Progenitor cell of endocrine pancreas (in vitro differentiated cells): ENCODE data around the gene CLSTN3. TPM values are rescaled to one million over a fixed set of nuclear protein-coding genes. Genes with fewer than 3 reads are reported as not detected.

ENCODE experiments used
- DNase-seq: peaks from one replicate; pipeline ENCODE4 v3.0.0; 2021; ENCODE audit warnings: low spot score; ENCODE audit not compliant: unreplicated experiment
- H3K27ac Mint-ChIP-seq: 2 replicates; pipeline ENCODE4 v1.8.0; 2021; ENCODE audit warnings: mild to moderate bottlenecking, moderate library complexity, mixed read lengths
- H3K27me3 Mint-ChIP-seq: 2 replicates; pipeline ENCODE4 v1.8.0; 2021; ENCODE audit warnings: mixed read lengths
- H3K36me3 Mint-ChIP-seq: 2 replicates; pipeline ENCODE4 v1.8.0; 2022; ENCODE audit warnings: mixed read lengths; ENCODE audit not compliant: insufficient read depth
- H3K4me1 Mint-ChIP-seq: 2 replicates; pipeline ENCODE4 v1.8.0; 2021; ENCODE audit warnings: low read depth, mixed read lengths
- H3K4me3 Mint-ChIP-seq: 2 replicates; pipeline ENCODE4 v1.8.0; 2021; ENCODE audit warnings: low read depth, mild to moderate bottlenecking, moderate library complexity, mixed read lengths
- H3K9me3 Mint-ChIP-seq: 2 replicates; pipeline ENCODE4 v1.8.0; 2021; ENCODE audit warnings: low read depth, mixed read lengths
- total RNA-seq: library from RNA; stranded (reverse); gene quantifications from 2 replicates; pipeline ENCODE4 v1.2.1, GENCODE V29; 2021
- TF ChIP-seq, protein P1 (sequence below): fragments of 200-600 bp; sonication (generic); IDR thresholded peaks from one replicate; pipeline ENCODE4 v1.5.0; 2021; ENCODE audit warnings: antibody characterized with exemption, mild to moderate bottlenecking; ENCODE audit not compliant: unreplicated experiment

The CLSTN3 gene
- total RNA-seq, 1 donor from 2014 or later, result 202 TPM

DNA sequence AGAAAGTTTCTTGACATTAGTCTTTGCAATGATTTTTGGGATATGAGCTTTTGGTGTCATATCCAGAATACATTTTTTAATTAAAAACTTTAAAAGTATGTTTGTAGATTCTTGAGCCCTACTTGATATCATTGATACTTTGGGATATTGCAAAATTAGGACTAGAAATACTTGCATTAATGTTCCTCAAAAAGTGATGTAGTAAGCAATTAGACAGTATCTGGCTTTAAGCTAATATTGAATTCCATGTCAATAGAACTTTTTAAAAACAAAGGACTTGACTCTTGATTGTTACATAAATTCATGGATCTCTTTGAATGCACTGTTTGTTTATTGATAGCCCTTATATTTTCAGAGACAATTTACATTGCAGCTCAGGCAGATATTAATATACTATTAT lies 74.9 kb downstream of the CLSTN3 start:
- Mint-ChIP-seq H3K4me3 (no peak overlapping the region), H3K9me3 (peaks cover 7% of the 10 kb centered on the region), H3K27ac (no peak overlapping the region), H3K36me3 (peaks cover 74% of the 10 kb centered on the region), H3K4me1 (no peaks in the 10 kb centered on the region), H3K27me3 (no peaks in the 10 kb centered on the region)
- TF ChIP-seq, protein P1, sequence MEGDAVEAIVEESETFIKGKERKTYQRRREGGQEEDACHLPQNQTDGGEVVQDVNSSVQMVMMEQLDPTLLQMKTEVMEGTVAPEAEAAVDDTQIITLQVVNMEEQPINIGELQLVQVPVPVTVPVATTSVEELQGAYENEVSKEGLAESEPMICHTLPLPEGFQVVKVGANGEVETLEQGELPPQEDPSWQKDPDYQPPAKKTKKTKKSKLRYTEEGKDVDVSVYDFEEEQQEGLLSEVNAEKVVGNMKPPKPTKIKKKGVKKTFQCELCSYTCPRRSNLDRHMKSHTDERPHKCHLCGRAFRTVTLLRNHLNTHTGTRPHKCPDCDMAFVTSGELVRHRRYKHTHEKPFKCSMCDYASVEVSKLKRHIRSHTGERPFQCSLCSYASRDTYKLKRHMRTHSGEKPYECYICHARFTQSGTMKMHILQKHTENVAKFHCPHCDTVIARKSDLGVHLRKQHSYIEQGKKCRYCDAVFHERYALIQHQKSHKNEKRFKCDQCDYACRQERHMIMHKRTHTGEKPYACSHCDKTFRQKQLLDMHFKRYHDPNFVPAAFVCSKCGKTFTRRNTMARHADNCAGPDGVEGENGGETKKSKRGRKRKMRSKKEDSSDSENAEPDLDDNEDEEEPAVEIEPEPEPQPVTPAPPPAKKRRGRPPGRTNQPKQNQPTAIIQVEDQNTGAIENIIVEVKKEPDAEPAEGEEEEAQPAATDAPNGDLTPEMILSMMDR, result no peak
- no peak for DNase-seq

GRCh38 chr12:7206691-7207090 lies 76.5 kb downstream of the CLSTN3 start:
- Mint-ChIP-seq H3K27me3 (no peaks in the 10 kb centered on the region), H3K4me1 (no peaks in the 10 kb centered on the region), H3K36me3 (peaks cover 78% of the 10 kb centered on the region), H3K9me3 (peaks cover 15% of the 10 kb centered on the region), H3K27ac (no peak overlapping the region), H3K4me3 (no peak overlapping the region)
- DNase-seq, result no peak
- TF ChIP-seq, protein P1, result no peak

DNA sequence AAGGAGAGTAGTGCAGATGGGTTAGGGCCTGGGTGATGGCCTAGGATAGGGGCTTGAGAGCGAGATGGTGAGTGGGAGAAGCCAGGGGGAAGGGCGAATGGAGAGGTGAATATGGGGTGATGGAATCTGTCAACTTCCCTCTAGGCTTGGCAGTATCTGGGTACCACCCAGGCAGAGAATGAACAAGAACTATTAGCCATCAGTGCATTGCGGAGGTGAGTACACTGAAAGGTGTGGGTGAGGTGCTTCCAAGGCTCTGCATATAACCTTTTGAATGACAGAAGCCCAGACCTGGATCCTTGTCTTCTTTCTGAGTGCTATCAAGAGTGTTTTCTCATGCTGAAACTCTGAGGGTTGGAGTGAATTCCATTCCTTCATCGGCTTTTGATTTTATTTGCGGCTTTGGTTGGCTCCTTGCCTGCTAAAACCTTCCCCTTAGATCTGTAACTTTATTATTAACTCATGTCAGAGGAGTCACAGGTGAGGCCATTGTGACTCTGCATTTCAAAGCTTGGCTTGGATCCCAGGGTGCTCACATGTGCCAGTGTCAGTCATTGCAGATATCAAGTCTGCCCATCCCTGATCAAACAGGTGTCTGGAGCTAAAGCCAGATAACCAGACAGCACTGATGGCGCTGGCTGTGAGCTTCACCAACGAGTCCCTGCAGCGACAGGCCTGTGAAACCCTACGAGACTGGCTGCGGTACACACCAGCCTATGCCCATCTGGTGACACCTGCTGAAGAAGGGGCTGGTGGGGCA lies 77.9 kb downstream of the CLSTN3 start:
- H3K9me3 Mint-ChIP-seq, result peaks cover 22% of the 10 kb centered on the region
- peaks cover 75% of the 10 kb centered on the region for H3K36me3 Mint-ChIP-seq
- TF ChIP-seq, protein P1, result no peak
- no peaks in the 10 kb centered on the region for H3K4me1 Mint-ChIP-seq
- DNase-seq, result no peak
- H3K27ac Mint-ChIP-seq, result no peak overlapping the region
- no peaks in the 10 kb centered on the region for H3K27me3 Mint-ChIP-seq
- H3K4me3 Mint-ChIP-seq, result no peak overlapping the region

Other genes with a start within 250 kb of the CLSTN3 start
- gene LRRC23, start 225.5 kb upstream of the CLSTN3 start, total RNA-seq, result 20.7 and 21.5 TPM in 2 replicates
- gene ENO2, start 215.8 kb upstream of the CLSTN3 start, total RNA-seq, result 77.9 and 79.0 TPM in 2 replicates
- 226 and 250 TPM in 2 replicates for gene ATN1, start 202.4 kb upstream of the CLSTN3 start, total RNA-seq
- gene RNU7-1, start 186.6 kb upstream of the CLSTN3 start, total RNA-seq, result not detected in 2 replicates
- gene C12orf57, start 186.3 kb upstream of the CLSTN3 start, total RNA-seq, result 268 and 277 TPM in 2 replicates
- 65.4 and 70.2 TPM in 2 replicates for gene PTPN6, start 179.0 kb upstream of the CLSTN3 start, total RNA-seq
- 339 and 353 TPM in 2 replicates for gene PHB2, start 159.7 kb upstream of the CLSTN3 start, total RNA-seq
- gene EMG1, start 159.5 kb upstream of the CLSTN3 start, total RNA-seq, result 67.9 and 73.1 TPM in 2 replicates
- gene LPCAT3, start 111.9 kb upstream of the CLSTN3 start, total RNA-seq, result 77.9 and 81.8 TPM in 2 replicates
- gene C1S, start 69.7 kb upstream of the CLSTN3 start, total RNA-seq, result 4.1 and 4.8 TPM in 2 replicates
- gene C1R, start 37.9 kb upstream of the CLSTN3 start, total RNA-seq, result 10.2 and 10.3 TPM in 2 replicates
- 95.9 and 105 TPM in 2 replicates for gene C1RL, start 21.2 kb upstream of the CLSTN3 start, total RNA-seq
- 5.8 and 7.6 TPM in 2 replicates for gene RBP5, start 1.5 kb upstream of the CLSTN3 start, total RNA-seq
- 62.3 and 65.4 TPM in 2 replicates for gene PEX5, start 59.3 kb downstream of the CLSTN3 start, total RNA-seq
- gene ACSM4, start 173.7 kb downstream of the CLSTN3 start, total RNA-seq, result not detected in 2 replicates